ENCODE results near the gene ICAM2.
"Not testable (repeated sequence)": the region's sequence is repeated elsewhere in the genome, so short reads cannot be mapped to it uniquely, and the experiment has no call there.

ICAM2 gene

DNA sequence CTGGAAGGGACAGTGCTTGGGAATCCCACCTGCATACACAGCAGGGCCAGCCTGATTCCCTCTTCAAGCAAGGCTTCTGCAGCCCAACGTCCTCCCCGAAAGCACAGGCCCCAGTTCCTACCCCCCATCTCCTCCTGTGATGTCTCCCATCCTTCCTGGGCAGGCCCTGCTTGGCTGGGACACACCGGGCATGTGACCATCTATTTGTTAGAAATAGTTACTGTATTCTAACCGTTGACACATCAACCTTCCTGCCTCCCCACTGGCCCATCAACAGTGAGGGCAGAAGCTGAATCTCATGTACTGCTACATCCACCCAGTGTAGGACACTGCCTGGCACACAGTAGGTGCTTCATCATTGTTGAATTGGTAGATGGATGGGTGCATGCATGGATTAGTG, 11.6 kb downstream of the ICAM2 start:
- TF ChIP-seq, protein P1, sequence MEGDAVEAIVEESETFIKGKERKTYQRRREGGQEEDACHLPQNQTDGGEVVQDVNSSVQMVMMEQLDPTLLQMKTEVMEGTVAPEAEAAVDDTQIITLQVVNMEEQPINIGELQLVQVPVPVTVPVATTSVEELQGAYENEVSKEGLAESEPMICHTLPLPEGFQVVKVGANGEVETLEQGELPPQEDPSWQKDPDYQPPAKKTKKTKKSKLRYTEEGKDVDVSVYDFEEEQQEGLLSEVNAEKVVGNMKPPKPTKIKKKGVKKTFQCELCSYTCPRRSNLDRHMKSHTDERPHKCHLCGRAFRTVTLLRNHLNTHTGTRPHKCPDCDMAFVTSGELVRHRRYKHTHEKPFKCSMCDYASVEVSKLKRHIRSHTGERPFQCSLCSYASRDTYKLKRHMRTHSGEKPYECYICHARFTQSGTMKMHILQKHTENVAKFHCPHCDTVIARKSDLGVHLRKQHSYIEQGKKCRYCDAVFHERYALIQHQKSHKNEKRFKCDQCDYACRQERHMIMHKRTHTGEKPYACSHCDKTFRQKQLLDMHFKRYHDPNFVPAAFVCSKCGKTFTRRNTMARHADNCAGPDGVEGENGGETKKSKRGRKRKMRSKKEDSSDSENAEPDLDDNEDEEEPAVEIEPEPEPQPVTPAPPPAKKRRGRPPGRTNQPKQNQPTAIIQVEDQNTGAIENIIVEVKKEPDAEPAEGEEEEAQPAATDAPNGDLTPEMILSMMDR (IDR thresholded peaks at IDR 0.05; ENCODE audit: extremely low read depth, missing control alignments) = no peak
- DNase-seq (ENCODE audit: low spot score) = no peak

DNA sequence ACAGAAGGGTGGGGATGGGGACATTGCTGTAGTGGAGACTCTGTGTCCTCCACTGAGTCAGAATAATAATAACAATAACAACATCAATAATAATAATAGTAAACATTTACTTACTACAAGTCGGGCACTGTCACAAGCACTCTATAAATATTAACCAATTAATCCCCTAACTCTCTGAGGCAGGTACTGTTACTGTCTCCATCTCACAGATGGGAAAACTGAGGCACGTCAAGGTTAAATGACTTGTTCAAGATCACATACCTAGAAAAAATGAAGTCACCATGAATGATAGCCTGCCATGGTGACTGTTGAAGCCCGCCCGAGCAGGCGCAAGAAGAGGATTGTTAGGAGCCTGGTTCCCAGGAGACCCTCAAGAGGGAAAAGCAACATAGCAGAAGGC, 12.1 kb downstream of the ICAM2 start:
- TF ChIP-seq, protein P1 (IDR thresholded peaks at IDR 0.05; ENCODE audit: extremely low read depth, missing control alignments) = no peak
- DNase-seq (ENCODE audit: low spot score) = no peak

DNA sequence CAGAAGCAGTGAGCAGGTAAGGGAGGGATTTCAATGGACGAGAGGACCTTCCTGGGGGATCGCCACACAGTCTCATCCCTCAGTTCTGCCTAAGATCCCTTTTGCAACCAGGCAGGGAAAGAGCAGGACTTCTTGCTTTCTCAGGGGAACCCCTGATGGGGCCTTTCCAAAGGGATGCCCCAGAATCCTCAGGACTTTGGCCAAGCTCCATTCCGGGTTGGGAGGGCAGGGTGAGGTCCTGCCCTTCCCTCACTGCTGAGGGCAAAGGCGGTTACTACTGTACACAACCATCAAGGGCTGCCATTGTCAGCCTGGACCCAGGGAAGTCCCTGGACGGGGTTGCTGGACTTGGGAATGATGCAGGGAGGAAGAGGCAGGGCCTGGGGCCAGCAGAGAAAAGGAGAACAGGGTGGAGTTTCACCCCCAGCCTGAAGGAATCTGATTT, 12.6 kb downstream of the ICAM2 start:
- TF ChIP-seq, protein P1 (IDR thresholded peaks at IDR 0.05; ENCODE audit: extremely low read depth, missing control alignments) = no peak
- no peak for DNase-seq (ENCODE audit: low spot score)

DNA sequence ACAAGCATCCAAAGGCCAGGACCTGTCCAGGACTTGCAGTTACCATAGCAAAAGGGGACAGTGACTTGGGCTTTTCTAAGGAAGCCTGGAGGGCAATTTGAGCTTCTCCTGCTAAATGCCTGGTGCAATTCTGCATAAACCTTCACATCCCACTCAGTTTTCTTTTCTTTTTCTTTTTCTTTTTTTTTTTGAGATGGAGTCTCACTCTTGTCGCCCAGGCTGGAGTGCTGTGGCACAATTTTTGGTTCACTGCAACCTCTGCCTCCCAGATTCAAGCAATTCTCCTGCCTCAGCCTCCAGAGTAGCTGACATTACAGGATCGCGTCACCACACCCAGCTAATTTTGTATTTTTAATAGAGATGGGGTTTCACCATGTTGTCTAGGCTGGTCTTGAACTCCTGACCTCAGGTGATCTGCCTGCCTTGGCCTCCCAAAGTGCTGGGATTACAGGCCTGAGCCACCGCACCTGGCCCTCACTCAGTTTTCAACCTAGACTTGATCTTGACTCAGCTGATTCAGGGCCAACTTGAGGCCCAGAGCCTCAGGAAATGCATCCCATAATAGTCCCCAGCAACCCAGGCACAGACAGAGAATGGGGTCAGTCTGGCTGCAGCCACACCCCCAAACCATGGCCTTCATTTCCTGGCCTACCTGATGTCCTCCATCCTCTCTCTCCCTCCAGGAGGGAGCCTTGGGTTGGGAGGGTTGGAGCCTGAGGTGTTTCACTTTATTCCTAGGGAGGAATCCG, 13.2 kb downstream of the ICAM2 start:
- not testable (repeated sequence) for DNase-seq (ENCODE audit: low spot score)

DNA sequence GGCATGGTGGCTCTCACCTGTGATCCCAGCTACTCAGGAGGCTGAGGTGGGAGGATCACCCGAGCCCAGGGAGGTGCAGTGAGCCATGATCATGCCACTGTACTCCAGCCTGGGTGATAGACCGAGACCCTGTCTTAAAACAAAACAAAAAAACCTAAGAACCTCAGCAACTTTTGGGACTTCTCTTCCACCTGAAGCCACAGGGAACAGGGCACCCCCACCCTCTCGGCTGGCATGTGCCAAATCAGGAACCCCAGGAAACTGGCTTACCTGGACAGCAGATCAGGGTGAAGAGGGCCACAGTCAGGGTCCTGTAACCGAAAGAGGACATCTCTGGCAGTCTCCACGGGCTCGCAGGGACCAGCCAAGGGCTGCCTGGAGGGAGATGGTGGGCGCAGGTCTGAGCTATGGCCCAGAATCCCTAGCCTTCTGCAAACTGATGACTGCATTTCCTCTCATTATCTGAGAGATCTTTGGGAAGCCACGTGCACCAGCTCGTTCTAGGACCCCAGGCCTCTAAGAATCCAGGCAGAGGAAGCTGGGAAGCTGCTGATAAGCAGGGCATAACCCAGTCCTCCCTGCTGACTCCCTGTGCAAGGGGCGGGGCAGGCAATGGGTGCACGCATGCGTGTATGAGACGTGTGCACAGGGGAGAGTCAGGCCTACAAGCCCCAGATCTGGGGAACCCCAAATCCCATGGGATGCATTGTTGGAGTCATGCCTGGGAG, 13.9 kb downstream of the ICAM2 start:
- DNase-seq (ENCODE audit: low spot score) = peak; percentile 9
- TF ChIP-seq, protein P1 (IDR thresholded peaks at IDR 0.05; ENCODE audit: extremely low read depth, missing control alignments) = no peak

DNA sequence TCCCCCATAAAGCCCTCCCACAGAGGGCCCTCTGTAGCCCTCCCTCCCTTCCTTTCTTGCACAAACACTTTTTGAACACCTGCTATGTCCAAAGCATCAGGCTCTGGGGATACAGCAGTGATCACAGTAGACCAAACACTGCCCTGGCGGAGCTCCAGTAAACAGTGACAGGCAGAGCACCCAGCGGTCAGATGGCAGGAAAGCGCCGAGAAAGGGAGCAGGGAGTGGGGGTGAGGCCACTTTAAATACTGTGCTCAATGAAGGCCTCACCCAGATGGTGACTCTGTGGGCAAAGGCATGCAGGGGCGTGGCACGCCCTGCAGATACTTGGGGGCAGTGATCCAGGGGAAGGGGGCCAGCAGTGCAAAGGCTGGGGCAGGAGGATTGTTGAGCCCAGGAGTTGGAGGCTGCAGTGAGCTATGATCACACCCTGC, 14.7 kb downstream of the ICAM2 start:
- DNase-seq (ENCODE audit: low spot score) = no peak

DNA sequence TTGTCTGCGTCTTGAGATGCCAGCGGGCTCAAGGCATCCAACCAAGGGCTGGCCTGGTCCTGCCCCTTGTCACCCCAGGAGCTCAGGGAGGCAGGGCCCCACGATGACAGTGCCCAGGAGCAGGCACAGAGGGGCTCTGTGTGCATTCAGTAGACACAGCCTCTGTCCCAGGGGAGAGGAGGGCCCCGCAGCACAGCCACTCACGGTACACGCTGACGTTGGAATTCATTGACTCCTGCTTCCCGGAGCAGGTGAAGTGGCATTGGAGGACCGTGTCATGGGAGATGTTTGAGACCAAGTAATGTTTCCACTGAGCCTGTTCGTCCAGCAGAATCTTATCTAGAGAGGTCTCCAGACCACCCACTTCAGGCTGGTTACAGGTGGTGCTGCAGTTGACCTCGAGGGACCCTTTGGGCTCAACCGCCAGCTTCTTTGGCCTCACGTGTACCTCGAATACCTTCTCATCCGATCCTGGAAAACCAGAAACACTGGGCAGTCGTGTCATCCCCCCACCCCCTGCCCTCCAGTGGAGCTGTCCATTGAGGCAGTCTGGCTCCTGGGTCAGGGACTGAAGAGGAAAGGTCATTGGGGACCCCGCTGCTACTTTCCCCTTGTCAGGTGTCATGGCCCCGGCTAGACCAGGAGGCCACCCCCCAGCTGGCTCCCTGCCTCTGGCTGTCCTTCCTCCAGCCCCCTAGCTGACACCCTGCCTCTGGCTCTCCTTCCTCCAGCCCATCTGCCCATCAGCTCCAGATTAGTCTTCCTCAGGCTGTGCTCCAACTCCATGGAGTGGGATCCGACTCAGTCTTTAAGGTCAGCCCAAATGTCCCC, 15.3 kb downstream of the ICAM2 start:
- no peak for DNase-seq (ENCODE audit: low spot score)
- TF ChIP-seq, protein P1 (IDR thresholded peaks at IDR 0.05; ENCODE audit: extremely low read depth, missing control alignments) = no peak

More for the DNA sequence above, 14.7 kb downstream of the ICAM2 start:
- TF ChIP-seq, protein P1 (IDR thresholded peaks at IDR 0.05; ENCODE audit: extremely low read depth, missing control alignments) = no peak

Data from GM20000 (cell line).